ENCODE data around the gene TRPC4AP.
"Not testable (repeated sequence)": the region's sequence is repeated elsewhere in the genome, so short reads cannot be mapped to it uniquely, and the experiment has no call there.

TRPC4AP gene

DNA sequence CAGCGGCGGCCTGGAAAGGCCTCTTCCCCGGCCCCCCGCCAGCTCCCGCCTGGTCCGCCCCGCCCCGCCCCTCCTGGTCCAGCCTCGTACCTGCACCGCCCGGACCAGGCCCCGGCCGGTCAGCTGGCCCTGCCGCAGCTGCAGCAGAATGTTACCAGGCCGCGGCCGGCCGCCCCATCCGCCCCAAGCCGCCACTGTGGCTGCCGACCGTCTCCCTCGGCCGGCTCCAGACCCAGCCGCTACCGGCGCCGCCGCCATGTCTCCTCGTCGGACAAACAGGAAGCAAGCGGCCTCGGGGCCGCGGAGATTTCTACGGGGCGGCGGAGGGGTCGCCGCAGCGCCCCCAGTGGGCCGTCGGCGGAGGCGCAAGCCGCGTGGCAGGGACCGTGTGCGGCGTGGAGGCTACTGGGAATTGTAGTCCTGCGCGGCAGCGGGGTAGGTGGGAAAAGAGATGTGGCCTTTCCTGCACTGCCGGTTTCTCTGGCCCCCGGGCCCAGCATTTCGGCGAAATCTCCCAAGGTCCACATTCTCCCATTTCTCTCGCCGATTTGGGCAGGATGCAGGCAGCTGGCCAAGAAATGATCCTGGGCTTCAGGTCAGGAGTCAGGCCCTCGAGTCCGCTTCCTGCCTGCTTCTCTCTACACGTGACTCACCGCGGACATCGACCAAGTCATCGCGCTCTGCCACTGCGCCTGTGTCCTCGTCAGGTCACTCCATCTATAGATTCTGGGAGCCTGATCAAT, at the start of gene TRPC4AP:
TRPC4AP (minus strand) TSS at position 284 of the 743 bp plus-strand sequence; CDS start at position 258, 26 bp downstream.
- DNase-seq (ENCODE audit: low read depth) = peak; percentile 82

DNA sequence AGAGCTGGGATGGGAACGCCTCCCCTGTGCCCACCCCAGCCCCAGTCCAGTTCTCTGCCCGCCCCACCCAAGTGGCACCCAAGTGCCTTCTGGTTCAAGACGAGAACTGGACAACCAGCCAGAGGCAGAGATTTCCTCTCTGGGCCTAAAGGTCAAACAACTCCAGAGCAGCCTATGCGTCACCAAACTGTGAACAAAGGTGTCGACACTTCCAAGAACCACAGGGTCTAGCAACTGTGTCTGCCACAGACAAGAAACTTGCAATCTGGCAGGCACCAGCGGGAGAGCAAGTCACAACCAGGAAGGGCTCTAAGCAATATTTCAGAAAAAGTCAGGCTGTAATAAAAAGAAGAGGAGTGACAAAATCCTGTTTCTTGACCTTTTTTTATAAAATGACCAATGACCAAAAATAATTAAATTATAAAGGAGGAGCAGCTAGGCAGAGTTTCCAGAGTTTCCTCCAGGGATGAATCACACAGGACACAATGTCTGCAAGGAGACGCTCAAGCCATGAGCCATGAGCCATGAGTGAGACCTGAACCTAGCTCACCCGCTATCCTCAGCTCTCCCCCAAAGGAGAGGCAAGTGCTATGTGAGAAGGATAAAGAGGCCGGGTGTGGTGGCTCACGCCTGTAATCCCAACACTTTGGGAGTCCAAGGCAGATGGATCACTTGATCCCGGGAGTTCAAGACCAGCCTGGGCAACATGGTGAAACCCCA, 43.4 kb upstream of the TRPC4AP start:
- no peak for DNase-seq (ENCODE audit: low read depth)

DNA sequence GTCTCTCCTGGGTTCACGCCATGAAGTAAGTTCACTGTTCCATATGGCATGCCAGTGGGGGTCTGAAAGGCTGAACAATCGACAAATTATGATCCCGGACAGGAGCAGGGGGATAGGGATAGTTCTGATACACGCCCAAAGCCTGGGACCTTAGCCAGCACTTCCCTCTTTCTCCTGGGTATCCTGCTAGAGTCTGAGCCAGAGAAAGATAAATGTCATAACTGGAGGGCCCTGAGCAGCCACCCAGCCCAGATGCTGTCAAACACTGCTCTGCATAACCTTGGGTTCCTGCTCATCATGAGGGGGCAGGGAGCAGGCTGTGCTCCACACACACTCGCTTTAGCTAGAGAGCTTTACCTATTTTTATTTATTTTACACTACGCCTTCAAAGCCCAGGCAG, 42.3 kb upstream of the TRPC4AP start:
- no peak for DNase-seq (ENCODE audit: low read depth)

- DNase-seq (ENCODE audit: low read depth) = no peak
These were observed 41.9 kb upstream of the TRPC4AP start for GRCh38 chr20:35134472-35134871.

DNA sequence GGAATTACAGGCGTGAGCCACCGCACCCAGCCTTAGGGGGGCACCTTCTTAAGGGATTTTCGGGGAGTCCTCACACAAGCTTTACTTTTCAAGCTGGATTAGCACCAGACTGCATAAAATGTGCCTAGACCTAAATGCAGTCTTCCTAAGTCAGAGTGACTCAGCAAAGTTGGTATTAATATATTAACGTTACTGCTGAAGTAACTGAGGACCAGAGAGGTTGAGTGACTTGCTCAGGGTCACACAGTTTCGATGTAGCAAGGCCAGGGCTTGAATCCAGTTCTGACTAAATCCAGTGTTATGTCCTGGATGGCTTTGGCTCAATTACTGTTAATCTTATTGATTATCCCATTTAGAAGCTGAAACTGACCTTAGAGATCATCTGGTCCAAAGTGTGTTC, 41.1 kb upstream of the TRPC4AP start:
- no peak for DNase-seq (ENCODE audit: low read depth)

- no peak for DNase-seq (ENCODE audit: low read depth)
These were observed 40.4 kb upstream of the TRPC4AP start for GRCh38 chr20:35133031-35133430.

DNA sequence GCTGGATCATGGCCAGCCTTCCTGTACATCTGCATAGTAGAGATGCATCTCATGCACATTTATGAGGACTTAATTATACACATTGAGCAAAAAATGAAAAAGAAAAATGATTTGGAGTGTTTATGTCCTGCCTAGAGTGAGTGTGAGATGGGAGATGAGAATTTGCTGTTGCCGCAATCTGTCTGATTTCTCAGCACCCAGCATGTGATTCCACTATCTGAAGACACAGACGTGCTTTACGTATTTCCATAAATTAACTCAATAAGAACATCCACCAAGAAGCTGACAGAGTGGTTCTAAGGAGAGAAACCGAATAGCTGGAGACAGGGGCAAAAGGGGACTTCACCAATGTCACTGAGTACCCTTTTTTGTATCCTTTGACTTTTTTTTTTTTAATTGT, 39.3 kb upstream of the TRPC4AP start:
- no peak for DNase-seq (ENCODE audit: low read depth)

- DNase-seq (ENCODE audit: low read depth) = no peak
These were observed 37.1 kb upstream of the TRPC4AP start for GRCh38 chr20:35129647-35130069.

DNA sequence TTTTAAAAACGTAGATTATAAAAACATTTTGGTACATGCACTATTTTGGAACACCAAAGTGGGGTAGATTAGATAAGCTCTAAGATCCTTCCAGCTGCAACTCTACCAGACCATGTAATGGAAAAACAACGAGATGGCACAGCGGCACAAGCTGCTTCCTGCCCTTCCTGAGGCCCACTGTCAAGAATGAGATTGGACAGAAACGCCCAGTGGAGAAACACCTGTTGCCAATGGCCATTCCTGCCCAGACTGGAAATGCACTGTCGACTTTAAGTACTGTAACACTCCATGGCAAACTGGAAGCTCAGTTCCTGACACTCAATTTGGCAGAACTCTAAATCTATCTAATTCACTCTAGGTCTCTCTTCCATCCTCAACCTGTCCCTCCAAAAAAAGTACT, 33.1 kb upstream of the TRPC4AP start:
- DNase-seq (ENCODE audit: low read depth) = no peak

- DNase-seq (ENCODE audit: low read depth) = no peak
These were observed 30.3 kb upstream of the TRPC4AP start for GRCh38 chr20:35122756-35123405.

DNA sequence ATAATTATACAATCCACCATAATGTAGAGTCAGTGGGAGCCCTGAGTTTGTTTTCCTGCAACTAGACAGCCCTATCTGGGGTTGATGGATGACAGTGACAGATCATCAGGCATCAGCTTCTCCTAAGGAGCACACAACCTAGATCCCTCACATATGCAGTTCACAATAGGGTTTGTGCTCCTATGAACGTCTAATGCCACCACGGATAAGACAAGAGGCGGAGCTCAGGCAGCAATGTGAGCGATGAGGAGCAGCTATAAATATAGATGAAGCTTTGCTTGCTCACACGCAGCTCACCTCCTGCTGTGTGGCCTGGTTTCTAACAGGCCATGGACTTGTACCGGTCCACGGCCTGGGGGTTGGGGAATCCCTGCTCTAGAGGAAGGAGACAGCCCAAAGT, 28.6 kb upstream of the TRPC4AP start:
- DNase-seq (ENCODE audit: low read depth) = no peak

DNA sequence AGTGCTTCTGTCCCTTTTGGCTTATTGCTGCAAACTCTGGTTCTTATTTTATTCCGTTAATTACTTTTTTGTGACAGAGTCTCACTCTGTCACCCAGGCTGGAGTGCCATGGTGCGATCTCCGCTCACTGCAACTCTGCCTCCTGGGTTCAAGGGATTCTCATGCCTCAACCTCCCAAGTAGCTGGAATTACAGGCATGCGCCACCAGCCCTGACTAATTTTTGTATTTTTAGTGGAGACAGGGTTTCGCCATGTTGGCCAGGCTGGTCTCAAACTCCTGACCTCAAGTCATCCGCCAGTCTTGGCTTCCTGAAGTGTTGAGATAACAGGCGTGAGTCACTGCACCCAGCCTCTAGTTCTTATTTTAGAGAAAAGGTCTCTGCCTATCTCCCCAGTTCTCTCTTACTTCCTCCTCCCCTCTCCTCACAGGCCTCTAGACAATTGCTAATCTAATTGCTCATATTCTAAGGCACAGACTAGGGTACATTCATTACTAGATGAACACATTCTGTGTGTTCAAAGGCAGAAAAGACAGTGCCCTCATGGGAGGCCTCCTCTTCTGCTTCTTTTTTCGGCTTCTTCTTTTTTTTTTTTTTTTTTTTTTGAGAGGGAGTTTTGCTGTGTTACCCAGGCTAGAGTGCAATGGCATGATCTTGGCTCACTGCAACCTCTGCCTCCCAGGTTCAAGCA, 27.6 kb upstream of the TRPC4AP start:
- DNase-seq (ENCODE audit: low read depth) = no peak

DNA sequence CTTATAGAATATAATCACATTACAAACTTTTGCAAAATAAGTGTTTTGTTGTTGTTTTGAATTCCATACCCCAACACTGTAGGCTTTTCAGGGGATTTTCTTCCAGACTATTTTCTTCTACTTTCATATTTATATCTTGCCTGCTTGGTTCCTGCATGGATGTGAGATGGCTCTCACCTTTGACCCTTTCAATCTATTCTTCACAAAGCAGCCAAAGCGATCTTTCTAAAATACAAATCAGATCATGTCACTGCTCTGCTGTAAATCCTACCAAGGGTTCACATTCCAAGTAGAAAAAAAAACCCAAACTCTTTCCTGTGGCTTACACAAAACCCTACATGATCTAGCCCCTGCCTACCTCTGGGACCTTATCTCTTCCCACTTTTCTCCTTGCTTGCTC, 25.0 kb upstream of the TRPC4AP start:
- DNase-seq (ENCODE audit: low read depth) = no peak

DNA sequence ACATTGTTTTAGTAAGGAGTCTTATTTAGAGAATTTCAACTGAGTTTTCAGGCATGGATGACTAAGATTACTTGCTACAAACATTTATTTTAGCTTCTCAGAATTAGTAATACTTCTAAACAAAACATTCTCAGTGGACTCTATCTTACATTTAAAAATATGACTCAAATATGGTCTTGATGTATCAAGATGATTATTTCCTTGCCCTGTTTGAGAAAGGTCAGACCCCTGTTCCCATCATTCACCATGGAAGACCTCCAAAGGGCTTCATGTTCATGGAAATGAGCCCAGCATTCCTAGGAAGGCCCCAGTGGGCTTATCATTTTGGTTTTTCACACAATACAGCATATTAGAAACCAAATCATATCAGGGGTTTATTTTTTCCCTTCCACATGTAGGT, 24.6 kb upstream of the TRPC4AP start:
- no peak for DNase-seq (ENCODE audit: low read depth)

- no peak for DNase-seq (ENCODE audit: low read depth)
These were observed 23.7 kb upstream of the TRPC4AP start for GRCh38 chr20:35116258-35116657.

- no peak for DNase-seq (ENCODE audit: low read depth)
These were observed 23.0 kb upstream of the TRPC4AP start for GRCh38 chr20:35115606-35116005.

- DNase-seq (ENCODE audit: low read depth) = not testable (repeated sequence)
These were observed 19.7 kb upstream of the TRPC4AP start for GRCh38 chr20:35112276-35112675.

DNA sequence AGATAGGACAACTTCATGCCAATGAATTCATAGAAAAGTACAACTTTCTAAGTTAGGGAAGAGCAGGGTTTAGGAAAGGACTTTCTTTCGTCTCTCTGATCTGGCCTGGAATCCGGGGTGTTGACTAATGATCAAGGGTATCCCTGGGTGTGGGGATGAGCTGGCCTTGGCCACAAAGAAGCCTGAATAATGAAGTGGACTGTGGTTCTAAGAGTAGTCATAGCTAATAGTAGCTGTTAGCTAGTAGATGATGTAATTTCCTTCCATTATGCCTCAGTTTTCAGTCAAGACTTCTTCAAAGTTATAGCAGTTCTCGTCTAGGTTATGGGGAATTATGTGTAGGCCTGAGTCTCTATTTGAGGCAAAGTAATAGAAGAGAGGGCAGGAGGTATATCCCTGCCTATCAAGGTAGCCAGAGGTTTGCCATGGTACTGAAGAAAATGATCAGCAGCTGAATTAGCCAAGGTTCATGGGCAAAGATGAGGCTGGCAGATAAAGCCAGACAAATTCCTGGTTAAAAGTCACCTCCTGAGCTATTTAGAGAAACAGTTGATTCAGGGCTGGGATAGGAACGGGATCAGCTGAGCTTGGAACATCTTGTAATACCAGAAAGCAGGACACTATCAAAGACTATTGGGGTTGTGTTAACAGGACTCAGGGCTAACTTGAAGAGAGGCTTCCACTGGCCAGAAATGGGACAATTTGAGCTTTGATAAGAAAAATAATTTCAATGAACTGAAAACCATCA, 18.7 kb upstream of the TRPC4AP start:
- DNase-seq (ENCODE audit: low read depth) = no peak

DNA sequence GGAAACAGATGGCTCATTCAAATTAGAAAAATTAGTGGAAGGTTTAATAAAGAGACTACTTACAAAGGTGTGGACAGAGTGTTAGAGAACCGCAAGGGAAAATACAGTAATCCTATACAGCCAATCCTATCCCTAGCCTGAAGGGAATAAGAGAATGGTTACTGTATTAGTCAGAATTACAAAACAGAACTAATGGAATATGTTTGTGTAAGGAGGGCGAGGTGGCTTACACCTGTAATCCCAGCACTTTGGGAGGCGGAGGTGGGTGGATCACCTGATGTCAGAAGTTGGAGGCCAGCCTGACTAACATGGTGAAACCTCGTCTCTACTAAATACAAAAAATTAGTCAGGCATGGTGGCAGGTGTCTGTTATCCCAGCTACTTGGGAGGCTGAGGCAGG, 16.3 kb upstream of the TRPC4AP start:
- no peak for DNase-seq (ENCODE audit: low read depth)

GRCh38 chr20:35106827-35107380, 14.3 kb upstream of the TRPC4AP start:
- DNase-seq (ENCODE audit: low read depth) = no peak

- DNase-seq (ENCODE audit: low read depth) = no peak
These were observed 12.2 kb upstream of the TRPC4AP start for GRCh38 chr20:35104685-35105295.
